GM12864 (cell line): ENCODE measurements around the gene BMPR1B.

ENCODE experiments used
- DNase-seq: peaks from one replicate; pipeline ENCODE4 v3.0.0-alpha.2; 2011; ENCODE audit warnings: low read depth
- H3K4me3 ChIP-seq: 2 replicates; pipeline ENCODE4 v1.5.1; 2011; ENCODE audit warnings: mild to moderate bottlenecking, low read depth, low read length, control low read depth
- TF ChIP-seq, protein P1 (sequence below): IDR thresholded peaks from 2 replicates; pipeline ENCODE4 v1.5.1; 2011; ENCODE audit warnings: low read depth, mild to moderate bottlenecking, moderate library complexity, low read length, control low read depth, inconsistent platforms; ENCODE audit errors: missing control alignments

Gene BMPR1B

DNA sequence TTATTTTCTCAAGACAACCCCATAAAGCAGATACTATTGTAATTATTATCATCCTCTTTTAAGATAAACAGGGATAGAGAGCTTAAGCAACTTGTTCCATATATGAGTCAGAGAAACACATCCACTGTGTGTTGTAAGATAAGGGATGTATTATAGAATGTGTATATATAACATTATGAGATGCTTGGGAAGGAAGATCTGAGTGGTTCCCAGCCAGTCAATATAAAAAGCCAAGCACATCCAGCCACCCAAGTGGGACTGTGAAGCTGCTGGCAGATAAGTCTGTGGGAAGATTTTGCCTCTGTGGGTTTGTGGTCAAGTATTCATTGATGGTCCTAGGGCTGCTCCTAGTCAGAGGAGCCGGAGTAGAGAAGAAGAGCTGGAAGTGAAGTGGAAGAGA, 16.5 kb upstream of the BMPR1B start:
- H3K4me3 ChIP-seq: no peak overlapping the region
- DNase-seq: no peak
- TF ChIP-seq, protein P1, sequence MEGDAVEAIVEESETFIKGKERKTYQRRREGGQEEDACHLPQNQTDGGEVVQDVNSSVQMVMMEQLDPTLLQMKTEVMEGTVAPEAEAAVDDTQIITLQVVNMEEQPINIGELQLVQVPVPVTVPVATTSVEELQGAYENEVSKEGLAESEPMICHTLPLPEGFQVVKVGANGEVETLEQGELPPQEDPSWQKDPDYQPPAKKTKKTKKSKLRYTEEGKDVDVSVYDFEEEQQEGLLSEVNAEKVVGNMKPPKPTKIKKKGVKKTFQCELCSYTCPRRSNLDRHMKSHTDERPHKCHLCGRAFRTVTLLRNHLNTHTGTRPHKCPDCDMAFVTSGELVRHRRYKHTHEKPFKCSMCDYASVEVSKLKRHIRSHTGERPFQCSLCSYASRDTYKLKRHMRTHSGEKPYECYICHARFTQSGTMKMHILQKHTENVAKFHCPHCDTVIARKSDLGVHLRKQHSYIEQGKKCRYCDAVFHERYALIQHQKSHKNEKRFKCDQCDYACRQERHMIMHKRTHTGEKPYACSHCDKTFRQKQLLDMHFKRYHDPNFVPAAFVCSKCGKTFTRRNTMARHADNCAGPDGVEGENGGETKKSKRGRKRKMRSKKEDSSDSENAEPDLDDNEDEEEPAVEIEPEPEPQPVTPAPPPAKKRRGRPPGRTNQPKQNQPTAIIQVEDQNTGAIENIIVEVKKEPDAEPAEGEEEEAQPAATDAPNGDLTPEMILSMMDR: no peak

DNA sequence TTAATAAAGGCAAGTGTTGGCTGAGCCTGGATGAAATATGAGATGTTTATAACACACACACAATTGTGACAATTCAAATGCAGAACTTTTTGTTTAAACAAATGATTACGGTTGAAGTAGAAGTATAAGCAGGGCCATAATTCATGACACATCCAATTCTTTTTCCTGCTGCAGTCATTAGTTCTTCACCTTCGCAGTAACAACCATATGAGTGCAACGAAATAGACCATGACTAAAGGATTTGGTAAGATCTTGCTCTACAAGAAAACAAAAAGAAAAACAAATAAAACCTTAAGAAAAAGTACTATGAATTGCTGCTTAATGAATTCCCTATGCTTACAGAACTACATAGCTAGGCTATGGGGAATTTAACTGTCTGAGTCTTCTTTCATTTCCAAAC, 13.9 kb upstream of the BMPR1B start:
- no peak for DNase-seq
- no peak overlapping the region for H3K4me3 ChIP-seq
- TF ChIP-seq, protein P1: no peak

DNA sequence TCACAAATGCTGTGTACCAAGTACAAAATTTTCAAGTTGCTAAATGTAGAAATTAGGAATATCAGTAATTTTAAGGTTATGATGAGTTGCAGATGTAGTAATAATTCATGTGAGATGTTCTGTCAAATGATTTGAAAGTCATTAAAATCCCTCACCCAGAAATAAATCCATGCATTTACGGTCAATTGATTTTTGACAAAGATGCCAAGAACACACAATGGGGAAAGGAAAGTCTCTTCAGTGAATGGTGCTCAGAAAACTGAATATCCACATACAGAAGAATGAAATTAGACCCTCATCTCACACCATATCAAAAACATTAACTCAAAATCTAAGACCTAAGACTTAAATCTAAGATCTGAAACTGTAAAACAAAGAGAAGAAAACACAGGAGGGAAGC, 12.9 kb upstream of the BMPR1B start:
- no peak overlapping the region for H3K4me3 ChIP-seq
- no peak for DNase-seq

DNA sequence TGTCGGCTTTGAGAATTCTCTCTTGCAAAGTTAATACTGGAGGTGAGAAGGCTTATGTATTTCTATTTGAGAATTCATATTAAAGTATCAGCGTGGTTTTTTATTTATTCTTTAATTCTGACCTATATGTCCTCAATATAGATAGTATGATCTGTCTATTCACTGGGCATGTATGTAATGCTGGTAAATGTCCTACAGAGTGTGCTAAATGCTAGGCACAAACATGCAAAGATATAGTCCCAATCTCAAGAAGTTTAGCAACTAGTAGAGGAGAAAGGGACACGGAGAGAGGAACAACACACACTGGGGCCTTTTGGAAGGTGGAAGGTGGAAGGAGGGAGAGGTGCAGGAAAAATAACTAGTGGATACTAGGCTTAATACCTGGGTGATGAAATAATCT, 11.0 kb upstream of the BMPR1B start:
- TF ChIP-seq, protein P1: no peak
- no peak overlapping the region for H3K4me3 ChIP-seq
- no peak for DNase-seq

More for the DNA sequence above, 12.9 kb upstream of the BMPR1B start:
- TF ChIP-seq, protein P1: no peak

DNA sequence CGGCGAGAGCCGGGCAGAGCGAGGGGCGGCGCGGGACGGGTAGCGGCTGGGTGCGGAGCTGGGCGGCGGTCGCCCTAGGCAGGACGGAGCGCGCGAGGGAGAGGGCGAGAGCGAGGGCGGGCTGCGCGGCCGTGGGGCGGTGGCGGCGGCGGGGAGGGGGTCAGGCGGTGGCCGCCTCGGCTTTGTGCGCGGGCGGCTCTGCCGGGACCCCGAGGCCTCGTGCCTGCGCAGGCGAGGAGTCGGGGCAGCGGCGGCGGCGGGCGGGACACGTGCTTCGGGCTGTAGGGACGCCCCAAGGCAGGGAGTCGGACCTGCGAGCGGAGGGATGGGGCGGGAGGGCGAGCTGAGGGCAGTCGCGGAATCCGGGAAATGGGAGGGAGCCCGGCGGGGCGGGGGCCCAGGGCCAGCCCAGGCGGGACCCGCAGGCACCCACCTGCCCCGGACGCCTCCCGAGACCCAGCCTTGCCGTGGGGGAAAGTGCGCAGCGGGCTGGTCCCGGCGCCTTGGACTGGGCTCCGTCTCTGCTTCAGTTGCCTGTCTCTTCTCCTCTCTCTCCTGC, 465 bp downstream of the BMPR1B start:
- no peak for DNase-seq
- H3K4me3 ChIP-seq: no peak overlapping the region
- TF ChIP-seq, protein P1: no peak

DNA sequence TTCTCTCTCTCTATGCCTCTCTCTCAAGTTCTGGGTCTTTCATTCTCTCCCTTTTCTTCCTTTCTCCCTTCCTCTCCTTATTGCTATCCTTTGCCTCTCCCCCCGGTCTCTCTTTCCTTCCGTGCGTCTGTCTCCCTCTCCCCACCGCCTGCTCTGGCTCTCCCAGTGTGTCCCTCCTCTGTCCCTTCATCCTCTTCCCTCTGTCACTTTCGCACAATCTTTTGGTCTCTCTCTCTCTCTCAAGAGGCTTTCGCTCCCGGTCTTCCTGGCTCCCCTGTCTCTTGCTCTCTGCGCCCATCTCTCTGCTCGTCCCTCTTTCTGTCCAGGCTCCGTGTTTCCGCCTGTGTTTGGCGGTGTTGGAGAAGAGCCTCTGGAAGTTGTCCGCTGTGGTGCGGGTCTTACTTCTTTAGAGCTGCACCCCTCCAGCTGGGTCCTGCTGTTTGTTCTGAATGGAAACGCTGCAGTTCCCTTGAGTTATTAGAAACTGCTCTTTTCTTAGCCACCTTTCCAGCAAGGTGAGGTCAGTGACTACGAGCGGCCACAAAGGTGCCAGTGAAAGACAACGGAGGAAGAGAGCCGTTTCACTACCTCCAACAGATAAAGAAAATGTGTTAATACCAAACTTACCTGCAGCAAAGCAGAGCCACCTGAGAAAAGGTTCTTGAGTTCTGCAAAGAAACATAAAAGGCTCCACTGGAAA, 1.1 kb downstream of the BMPR1B start:
- TF ChIP-seq, protein P1: no peak
- no peak overlapping the region for H3K4me3 ChIP-seq
- DNase-seq: no peak

DNA sequence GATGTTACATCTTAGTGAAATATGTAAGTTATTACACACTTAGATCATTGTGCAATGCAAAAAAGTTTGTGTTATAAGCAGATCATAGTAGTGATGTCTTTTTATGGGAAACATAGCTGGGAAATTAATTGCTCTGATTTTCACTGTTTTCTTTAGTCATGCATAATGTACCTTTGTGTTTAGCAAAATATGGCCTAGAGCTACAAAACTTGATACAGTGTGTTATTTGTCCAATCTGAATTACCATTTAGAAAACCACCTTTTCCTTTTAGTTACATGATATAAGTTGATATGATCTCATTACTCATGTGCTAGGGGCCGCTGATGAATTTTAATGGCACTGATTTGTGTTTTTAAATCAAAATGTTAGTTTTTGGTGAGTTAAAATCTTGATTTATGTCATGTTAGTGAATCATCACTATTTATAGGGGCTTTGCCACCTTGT, 2.0 kb downstream of the BMPR1B start:
- TF ChIP-seq, protein P1: no peak
- DNase-seq: no peak
- no peak overlapping the region for H3K4me3 ChIP-seq
